H1 (cell line): Measurements from ENCODE around the gene QSOX1.

Experiments used
- EZH2 ChIP-seq: fragments of 200-600 bp; sonication (generic); IDR thresholded peaks from 2 replicates; pipeline ENCODE4 v1.7.1; 2012; ENCODE audit warnings: low read depth, mild to moderate bottlenecking, moderate library complexity, low read length, inconsistent platforms; ENCODE audit not compliant: severe bottlenecking
- FOSL1 ChIP-seq: IDR thresholded peaks from 2 replicates; pipeline ENCODE4 v1.6.1; 2011; ENCODE audit warnings: mild to moderate bottlenecking, low read depth, low read length, moderate library complexity; ENCODE audit not compliant: insufficient read depth
- HDAC2 ChIP-seq, 2 experiments: fragments of 300-600 bp in 1 of 2; sonication (generic) in 1 of 2; IDR thresholded peaks; 2 replicates each; pipeline ENCODE4 v1.6.1; 2011 to 2012; ENCODE audit warnings: low read depth in 2 of 2, low read length in 2 of 2, mild to moderate bottlenecking in 2 of 2, moderate library complexity in 2 of 2, borderline replicate concordance in 1 of 2, inconsistent platforms in 1 of 2
- NRF1 ChIP-seq: IDR thresholded peaks from 2 replicates; pipeline ENCODE4 v1.6.1; 2011; ENCODE audit warnings: mild to moderate bottlenecking, low read depth, low read length, improper control_type of control experiment
- POLR2AphosphoS5 ChIP-seq: IDR thresholded peaks from 2 replicates; pipeline ENCODE4 v1.6.1; 2011; ENCODE audit warnings: low read depth, low read length
- SIN3A ChIP-seq, 2 experiments: IDR thresholded peaks in 1 of 2; conservative IDR thresholded peaks in 1 of 2; 2 replicates each; pipeline ENCODE4 v1.6.1; 2011 to 2012; ENCODE audit warnings: low read length in 2 of 2, improper control_type of control experiment in 1 of 2, low read depth in 1 of 2, mild to moderate bottlenecking in 1 of 2
- SP1 ChIP-seq: IDR thresholded peaks from 2 replicates; pipeline ENCODE4 v1.6.1; 2011; ENCODE audit warnings: low read depth, low read length
- SP4 ChIP-seq: IDR thresholded peaks from 2 replicates; pipeline ENCODE4 v1.6.1; 2012; ENCODE audit warnings: low read length, inconsistent platforms
- TBP ChIP-seq: IDR thresholded peaks from 2 replicates; pipeline ENCODE4 v1.6.1; 2011; ENCODE audit warnings: low read depth, low read length, improper control_type of control experiment
- TCF12 ChIP-seq: IDR thresholded peaks from 2 replicates; pipeline ENCODE4 v1.6.1; 2011; ENCODE audit warnings: low read depth, mild to moderate bottlenecking, low read length
- YY1 ChIP-seq: IDR thresholded peaks from 2 replicates; pipeline ENCODE4 v1.6.1; 2011; ENCODE audit warnings: low read depth, mild to moderate bottlenecking, low read length
- TF ChIP-seq, protein P1 (sequence below), 3 experiments: IDR thresholded peaks; 1 replicate in 2 of 3; 2 replicates in 1 of 3; pipeline versions ENCODE4 v1.5.1 to v1.6.1; 2011; ENCODE audit warnings: low read length in 3 of 3, mild to moderate bottlenecking in 3 of 3, inconsistent platforms in 2 of 3, low read depth in 1 of 3, moderate library complexity in 1 of 3; ENCODE audit not compliant: insufficient read depth in 1 of 3; ENCODE audit errors: control extremely low read depth in 1 of 3

DNA sequence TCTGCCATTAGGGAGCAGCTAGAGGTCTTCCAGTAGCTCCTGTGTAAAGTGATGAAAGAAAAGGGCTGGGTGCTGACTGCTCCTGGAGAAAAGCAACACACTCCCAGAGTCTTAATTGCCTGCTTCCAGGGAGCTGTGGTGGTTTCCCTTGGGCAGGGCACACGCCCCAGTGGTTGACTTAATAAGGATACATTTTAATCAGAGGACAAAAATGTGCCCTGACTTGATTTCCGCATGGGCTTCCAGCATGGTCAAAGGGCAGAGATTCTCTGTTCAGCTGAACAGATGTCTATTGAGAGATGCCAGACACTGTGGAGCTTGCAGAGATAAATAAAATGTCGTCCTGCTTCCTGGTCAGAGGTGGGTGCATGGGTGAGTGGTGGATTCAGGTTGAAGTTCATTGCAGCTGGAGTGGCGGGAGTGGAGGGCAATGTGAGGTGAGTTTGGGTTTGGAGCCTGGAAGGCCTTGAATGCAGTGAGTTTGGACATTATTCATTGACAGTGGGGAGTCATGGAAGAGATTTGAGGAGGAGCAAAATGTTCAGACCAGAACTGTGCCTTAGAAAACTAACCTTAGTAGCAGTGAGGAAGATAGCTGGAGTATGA is 16.0 kb downstream of the QSOX1 start:
- TF ChIP-seq FOSL1 (no peak), SP1 (no peak), SIN3A (conservative IDR thresholded peaks at IDR 0.05 in 1 of 2, IDR thresholded peaks at IDR 0.05 in 1 of 2; ENCODE audit: low read depth in 1 of 2, low read length in 2 of 2) (no peak), YY1 (no peak), SP4 (no peak), EZH2 (no peak), HDAC2 (IDR thresholded peaks at IDR 0.05; ENCODE audit: borderline replicate concordance in 1 of 2, low read depth in 2 of 2, low read length in 2 of 2) (no peak), TBP (no peak), POLR2AphosphoS5 (no peak), TCF12 (no peak), NRF1 (no peak)
- TF ChIP-seq, protein P1, sequence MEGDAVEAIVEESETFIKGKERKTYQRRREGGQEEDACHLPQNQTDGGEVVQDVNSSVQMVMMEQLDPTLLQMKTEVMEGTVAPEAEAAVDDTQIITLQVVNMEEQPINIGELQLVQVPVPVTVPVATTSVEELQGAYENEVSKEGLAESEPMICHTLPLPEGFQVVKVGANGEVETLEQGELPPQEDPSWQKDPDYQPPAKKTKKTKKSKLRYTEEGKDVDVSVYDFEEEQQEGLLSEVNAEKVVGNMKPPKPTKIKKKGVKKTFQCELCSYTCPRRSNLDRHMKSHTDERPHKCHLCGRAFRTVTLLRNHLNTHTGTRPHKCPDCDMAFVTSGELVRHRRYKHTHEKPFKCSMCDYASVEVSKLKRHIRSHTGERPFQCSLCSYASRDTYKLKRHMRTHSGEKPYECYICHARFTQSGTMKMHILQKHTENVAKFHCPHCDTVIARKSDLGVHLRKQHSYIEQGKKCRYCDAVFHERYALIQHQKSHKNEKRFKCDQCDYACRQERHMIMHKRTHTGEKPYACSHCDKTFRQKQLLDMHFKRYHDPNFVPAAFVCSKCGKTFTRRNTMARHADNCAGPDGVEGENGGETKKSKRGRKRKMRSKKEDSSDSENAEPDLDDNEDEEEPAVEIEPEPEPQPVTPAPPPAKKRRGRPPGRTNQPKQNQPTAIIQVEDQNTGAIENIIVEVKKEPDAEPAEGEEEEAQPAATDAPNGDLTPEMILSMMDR (IDR thresholded peaks at IDR 0.05; ENCODE audit: control extremely low read depth in 1 of 3, insufficient read depth in 1 of 3, low read depth in 1 of 3, low read length in 3 of 3) = no peak
